ENCODE data around the gene DPM2.

DPM2 gene

GRCh38 chr9:127934248-127934647, 3.4 kb downstream of the DPM2 start:
- no peak for DNase-seq

DNA sequence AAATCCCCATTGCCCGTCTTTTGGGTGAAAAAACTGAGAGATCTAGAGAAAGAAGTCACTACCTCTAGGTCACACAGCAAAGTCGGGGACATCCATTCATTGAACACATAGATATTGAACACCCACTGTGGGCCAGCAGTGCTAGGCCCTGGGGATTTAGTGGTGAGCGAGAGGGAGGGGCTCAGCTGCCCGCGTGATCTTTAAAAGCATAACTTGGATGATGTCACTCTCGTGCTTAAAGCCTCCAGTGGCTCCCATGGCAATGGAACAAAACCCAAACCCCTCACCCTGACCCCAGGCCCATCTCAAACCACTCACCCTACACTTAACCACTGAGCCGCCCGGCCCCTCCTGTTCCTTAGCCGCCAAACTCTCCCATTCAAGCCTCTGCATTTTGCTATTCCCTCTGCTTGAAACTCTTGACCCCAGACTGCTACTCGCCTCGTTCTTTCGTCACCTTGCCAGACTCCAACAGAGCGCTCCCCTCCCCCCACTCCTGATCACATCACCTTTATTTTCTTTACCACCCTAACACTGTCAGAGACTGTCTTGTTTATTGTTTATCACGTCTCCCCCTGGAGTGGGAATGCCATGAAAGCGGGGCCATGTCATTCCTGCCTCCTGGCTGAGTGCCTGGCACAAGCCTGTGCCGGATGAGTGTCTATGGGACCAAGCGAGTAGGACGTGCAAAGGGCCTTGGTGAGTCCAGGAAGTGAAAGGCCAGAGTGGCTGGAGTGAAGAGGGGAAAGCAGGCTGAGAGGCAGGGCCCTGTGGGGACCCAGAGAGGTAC, 6.4 kb downstream of the DPM2 start:
- DNase-seq = no peak

- peak; percentile 82 to 86 for DNase-seq
Observed at GRCh38 chr9:127930231-127931091, 7.2 kb downstream of the DPM2 start, which contains the start of gene PIP5KL1. Gene PIP5KL1, minus strand, starts transcription at chr9:127930777. Its CDS starts 25 bp downstream, at chr9:127930752.

DNA sequence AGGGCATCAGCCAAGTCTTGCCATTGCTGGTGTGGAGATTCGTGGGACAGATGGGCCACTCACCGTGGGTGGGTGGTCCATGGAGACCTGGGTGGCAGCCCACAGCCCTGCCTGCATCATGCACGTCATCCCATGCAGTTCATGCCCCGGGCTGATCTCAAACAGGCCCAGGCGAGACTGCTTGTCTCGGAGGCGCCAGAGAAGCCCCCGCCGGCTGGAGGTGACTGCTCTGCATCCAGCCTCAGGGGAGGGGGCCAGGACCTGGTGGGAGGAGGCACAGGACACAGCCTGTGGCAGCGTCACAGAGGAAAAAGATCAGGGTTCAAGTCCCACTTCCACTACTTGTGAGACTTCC, 8.1 kb downstream of the DPM2 start:
- no peak for DNase-seq

DNA sequence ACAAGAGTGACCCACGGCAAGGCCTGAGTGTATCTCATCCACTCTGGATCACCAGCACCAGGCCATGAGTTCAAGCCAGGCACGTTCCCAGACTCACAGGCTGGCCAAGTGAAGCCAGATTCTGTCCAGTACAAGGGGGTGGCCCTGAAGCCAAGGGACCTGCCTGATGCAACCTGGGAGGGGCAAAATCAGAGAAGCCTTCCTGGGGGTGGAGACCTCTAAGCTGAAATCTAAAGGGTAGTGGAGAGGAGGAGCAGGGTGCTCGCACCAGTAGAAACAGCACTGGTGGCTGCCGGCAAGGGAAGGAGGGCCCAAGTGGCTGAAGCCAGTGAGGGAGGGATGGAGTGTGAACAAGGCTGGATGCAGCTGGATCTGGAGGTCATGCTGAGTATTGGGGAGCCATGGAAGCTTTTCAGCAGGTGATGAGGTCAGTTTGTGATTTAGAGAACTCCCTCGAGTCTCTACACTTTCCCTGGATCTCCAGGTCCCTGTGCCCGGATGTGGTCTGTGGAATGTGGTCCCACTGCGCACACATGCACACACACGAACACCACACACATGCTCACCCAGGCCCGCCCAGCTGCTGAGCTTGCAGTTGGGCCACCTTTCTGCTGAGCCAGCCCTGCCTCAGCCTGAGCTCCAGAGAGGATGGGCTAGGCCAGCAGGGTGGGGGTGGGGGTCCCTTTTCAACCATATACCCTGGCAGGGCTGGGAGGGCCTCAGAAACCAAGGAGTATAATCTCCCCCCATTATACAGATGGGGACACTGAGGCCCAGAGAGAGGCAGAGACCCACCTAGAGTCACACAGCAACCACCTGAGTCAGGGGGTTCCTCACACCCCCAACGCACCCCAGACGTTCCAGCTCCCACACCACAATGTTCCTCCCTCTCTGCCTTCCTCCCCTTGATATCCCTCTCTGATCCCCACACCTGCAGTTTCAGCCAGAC, 8.7 kb downstream of the DPM2 start:
- DNase-seq = no peak

DNA sequence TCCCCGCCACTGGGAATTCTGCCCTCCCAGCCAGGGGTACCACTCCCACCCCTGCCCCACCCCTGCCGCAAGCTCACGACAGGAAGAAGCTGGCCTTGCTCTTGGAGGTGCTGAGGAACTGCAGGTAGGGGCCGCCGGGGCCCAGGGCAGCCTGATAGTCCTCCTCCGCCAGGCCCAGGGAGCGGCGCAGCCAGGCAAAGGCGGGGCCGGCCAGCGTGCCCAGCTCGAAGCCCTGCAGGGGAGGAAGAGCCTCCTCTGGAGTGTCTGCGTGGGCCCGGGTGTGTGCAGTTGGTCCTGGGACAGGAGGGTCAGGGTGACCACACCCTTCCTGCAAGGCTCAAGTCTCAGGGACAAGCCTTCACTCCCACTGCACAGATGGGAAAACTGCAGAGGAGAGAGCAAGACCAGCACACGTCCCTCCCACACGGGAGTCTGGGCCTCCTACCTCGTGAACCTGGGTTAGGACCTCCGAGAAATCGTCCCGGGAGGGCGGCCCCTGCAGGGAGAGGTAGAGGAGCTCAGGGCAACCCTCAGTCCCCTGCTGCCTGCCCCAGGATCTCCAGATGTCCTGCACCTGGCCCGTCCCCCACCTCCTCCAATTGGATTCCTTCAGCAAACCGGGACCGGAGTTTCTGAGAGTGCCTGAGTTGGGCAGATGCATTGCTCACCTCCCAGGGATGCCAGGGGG, 9.5 kb downstream of the DPM2 start:
- DNase-seq = peak in 1 of 2 experiments; percentile 41

DNA sequence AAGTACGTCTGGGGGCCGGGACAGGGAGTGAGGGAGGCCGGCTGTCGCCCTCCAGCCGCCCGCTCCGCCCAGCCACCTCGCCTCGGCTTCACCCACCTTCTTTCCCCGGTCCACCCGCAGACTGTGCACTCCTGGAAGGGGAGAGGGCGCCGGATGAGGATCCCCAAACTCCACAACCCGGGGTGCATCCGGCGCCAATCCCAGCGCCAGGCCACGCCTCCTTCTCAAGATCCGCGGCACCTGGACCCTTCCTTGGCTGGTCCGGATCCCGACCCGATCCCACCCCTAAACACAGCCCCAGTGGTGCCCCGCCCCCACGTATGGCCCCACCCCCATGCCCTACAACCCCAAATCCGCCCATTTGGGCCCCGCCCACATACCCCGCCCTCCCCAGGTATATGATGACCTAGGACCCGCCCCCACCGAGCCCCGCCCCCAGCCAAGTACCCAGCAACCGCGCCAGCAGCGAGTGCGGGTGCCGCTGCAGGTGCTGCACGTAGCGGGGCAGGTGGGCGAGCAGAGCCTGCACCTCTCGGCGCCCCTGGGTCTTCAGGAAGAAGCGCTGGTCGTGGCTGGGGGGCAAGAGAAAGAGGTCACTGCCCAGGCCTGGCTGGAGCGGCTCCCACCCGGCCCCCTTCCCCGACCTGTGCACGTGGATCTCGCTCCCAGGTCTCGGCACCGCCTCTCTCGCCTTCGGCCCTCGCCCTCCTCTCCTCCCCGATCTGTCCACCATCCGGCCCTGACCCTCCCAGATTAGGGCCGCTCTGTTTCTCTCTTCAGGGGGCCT, 10.3 kb downstream of the DPM2 start:
- peak; percentile 77 to 81 for DNase-seq

- no peak for DNase-seq
Observed at GRCh38 chr9:127926906-127927200, 10.8 kb downstream of the DPM2 start.

DNA sequence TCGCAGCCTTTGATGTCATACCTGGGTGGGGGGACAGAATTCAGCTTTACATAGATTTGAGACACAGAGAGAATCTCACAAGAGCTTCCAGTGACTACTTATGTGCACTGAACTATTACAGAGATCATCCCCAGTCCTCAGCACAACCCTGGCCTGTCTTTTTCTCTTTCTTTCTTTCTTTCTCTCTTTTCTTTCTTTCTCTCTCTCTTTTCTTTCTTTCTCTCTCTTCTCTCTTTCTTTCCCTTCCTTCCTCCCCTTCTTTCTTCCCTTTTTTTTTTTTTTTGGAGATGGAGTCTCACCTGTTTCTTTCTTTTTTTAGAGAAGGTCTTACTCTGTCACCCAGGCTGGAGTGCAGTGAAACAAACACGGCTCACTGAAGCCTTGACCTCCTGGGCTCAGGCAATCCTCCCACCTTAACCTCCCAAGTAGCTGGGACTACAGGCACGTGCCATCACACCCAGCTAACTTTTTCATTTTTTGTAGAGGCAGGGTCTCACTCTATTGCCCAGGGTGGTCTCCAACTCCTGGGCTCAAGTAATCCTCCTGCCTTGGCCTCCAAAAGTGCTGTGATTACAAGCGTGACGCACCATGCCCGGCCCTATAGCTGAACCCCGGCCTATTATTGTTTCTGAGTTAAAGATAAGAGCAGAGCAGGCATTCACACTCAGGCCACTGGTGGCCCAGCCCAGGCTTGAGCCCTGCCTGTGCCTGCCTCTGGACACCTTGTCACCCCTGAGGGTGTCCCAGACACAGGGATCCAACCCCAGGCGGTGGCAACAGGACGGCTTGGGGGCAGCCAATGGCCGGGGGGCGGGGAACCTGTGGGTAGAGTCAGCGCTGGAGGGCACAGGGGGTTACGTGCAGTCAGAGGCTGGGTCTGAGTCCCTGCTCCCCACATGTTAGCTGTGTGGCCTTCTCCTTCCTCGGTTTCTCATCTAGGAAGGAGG, 11.4 kb downstream of the DPM2 start:
- no peak for DNase-seq

DNA sequence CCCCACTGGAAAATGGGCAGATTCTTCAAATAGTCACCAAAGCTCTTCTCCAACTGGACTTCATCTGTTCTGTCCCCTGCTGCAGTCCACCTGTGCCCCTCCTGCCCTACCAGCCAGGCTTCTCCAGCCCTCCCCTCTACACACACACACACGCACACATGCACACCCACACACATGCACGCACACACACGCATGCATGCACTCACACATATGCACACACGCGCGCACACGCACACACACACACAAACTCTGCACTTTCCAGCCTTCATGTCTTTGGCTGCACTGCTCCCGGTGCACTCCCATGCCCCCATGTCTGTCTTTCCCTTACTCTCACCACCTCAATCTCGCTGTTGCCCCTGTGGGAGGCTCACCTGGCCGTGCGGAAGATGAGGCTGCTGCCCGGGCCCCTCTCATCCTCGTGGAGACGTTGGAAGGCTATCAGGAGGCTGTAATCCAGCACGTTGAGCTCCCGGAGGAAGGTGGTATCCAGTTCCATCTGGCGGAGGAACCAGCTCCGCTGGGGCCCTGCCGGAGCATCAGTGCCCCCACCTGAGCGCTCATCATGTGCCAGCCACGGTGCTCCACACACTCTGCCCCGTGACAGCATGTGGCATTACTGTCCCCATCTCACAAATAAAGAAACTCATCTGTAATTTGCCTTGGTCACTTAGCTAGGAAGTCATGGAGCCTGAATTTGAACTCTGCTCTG, 12.8 kb downstream of the DPM2 start:
- DNase-seq = no peak

DNA sequence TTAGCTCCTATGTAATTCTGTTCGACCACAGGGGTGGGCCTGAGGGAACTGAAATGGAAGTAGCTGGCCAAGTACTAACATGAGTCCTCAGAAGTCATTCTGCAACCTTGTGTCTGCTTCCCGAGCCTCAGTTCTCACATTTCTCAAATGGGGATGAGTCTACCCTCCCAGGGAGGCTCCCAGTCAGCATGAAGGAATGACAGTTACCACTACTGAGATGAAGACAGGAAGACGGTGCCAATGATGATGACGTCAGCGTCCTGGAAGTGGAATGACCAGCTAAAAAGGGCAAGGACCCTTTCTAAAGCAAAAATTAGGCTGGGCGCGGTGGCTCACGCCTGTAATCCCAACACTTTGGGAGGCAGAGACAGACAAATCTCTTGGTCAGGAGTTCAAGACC, 13.9 kb downstream of the DPM2 start:
- DNase-seq = no peak

DNA sequence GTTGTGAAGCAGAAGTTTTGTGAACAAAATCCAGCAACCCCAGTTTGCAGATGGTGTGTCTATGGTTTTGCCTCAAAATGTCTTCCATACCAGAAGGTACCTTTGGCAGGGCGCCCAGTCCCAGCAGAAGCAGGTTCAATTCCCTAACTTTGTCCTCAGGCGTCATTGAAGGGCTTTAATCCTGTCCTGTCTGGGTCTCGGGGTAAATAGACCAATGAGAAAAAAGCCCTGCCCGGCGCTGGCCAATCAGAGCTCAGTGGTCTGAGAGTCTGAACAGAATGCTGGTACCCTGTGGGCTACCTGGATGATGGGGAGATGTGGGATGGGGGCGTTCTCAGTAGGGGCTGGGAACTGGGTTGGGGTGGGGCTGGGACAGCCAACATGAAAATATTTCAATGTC, 14.6 kb downstream of the DPM2 start:
- DNase-seq = no peak

DNA sequence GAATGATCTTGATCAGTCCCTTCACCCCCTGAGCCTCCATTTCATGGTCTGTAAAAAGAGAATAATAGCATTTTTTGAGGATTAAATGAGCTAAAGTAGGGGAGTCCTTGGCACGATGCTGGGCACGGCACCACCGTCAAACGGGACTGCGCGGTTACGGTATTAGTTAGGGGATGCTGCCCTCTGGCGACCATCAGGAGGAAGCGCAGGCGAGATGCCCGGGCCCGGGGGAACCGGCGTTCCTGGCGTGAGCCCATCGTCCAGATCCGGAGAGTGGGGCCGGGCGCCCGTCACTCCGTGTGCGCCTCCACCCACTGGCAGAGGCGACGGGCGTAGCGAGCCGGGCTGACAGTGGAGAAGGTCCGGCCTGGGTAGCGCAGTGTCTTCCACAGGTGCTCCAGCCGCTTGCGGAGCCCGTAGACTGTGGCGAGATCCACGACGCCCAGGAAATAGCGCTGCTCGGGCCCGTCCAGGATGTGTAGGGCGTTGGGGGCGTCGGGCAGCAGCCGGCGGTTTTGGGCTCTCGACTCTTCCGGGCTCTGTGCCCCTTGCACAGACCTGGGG, 16.0 kb downstream of the DPM2 start:
- DNase-seq = peak; percentile 89 to 90

GRCh38 chr9:127920794-127921193, 16.9 kb downstream of the DPM2 start:
- no peak for DNase-seq

DNA sequence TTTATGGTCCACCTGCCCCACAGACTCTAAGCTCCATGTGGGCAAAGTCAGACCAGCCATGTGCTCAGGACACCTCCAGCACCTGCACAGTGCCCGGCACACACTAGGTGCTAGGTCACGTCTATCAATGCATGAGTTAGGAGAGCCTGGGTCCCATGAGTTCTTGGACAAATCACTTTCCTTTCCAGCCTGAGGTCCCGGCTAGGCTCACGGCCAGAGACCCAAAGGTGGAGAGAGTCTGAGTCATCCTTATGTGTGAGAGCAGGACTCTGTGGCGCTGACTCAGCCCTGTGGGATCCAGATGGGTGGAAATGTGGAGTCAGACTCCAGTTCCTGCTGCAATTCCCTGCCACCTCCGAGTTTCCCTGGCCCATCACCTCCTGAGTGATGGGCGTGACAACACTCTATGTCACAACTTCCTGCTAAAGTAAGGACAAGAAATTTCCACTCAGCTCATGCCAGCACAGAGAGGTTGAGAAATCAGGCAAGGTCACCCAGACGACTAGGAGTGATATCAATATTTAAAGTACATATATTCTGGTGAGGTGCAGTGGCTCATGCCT, 18.3 kb downstream of the DPM2 start:
- DNase-seq = peak; percentile 53 to 66

- no peak for DNase-seq
Observed at GRCh38 chr9:127918183-127919107, 19.2 kb downstream of the DPM2 start.

DNA sequence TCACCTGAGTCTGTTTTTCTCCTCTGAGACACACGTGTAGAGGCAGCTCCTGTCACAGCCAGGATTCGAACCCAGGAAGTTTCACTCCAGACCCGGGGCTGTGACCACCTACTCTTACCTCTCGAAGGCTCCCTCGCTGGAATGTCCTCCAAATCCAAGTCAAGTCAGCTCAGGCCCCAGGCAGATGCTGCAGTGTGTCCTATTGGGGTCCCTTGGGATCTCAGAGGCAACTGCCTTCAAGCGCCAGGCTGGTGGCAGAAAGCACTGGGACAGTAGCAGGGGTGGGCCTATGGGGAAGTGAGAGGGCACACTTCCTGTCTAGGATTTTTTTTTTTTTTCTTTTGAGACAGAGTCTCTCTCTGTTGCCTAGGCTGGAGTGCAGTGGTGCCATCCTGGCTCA, 20.1 kb downstream of the DPM2 start:
- no peak for DNase-seq
